Upper lobe of left lung (tissue), 6 donors: ENCODE results near the gene CACNA2D4. TPM values are rescaled to one million over a fixed set of nuclear protein-coding genes. Genes with fewer than 3 reads are reported as not detected.

Experiments used
- ATAC-seq, 2 donors: fragments of 200-7000 bp; cut with Tn5 transposase; one replicate each; pipeline ENCODE4 v1.9.1; 2022; ENCODE audit warnings: mild to moderate bottlenecking in 2 of 2, moderate library complexity in 2 of 2; ENCODE audit not compliant: low FRiP score in 2 of 2
- DNase-seq, 2 donors: peaks; one replicate each; pipeline ENCODE4 v3.0.0-alpha.2; 2019 to 2020
- H3K27ac ChIP-seq, 4 donors: fragments of 200-600 bp; sonication (generic); one replicate each; pipeline ENCODE4 v1.5.1; 2016 to 2019
- H3K27me3 ChIP-seq, 4 donors: fragments of 200-600 bp; sonication (generic); one replicate each; pipeline ENCODE4 v1.5.1; 2017 to 2019
- H3K36me3 ChIP-seq, 4 donors: fragments of 200-600 bp; sonication (generic); one replicate each; pipeline ENCODE4 v1.5.1; 2016 to 2019
- H3K4me1 ChIP-seq, 4 donors: fragments of 200-600 bp; sonication (generic); one replicate each; pipeline ENCODE4 v1.5.1; 2018 to 2019
- H3K4me3 ChIP-seq, 4 donors: fragments of 200-600 bp; sonication (generic); one replicate each; pipeline ENCODE4 v1.5.1; 2017 to 2019; ENCODE audit warnings: mild to moderate bottlenecking in 2 of 4, moderate library complexity in 1 of 4
- H3K9me3 ChIP-seq, 4 donors: fragments of 200-600 bp; sonication (generic); one replicate each; pipeline ENCODE4 v1.5.1; 2018 to 2019
- CTCF ChIP-seq, 6 experiments: fragments of 450-650 bp in 4 of 6; fragments of 200-600 bp in 2 of 6; sonication (generic) in 2 of 6; IDR thresholded peaks; one replicate each; pipeline ENCODE4 v1.5.1; 2016 to 2019; ENCODE audit warnings: antibody characterized with exemption in 6 of 6
- EP300 ChIP-seq, 4 donors: sonication (generic); formaldehyde crosslinking; IDR thresholded peaks; one replicate each; pipeline ENCODE4 v1.5.1; 2017; ENCODE audit warnings: antibody characterized with exemption in 4 of 4, control low read depth in 2 of 4
- POLR2A ChIP-seq, 4 donors: fragments of 450-650 bp; IDR thresholded peaks; one replicate each; pipeline ENCODE4 v1.5.1; 2016 to 2017; ENCODE audit warnings: antibody characterized with exemption in 4 of 4, mild to moderate bottlenecking in 2 of 4
- POLR2AphosphoS5 ChIP-seq, 2 donors: sonication (generic); formaldehyde crosslinking; IDR thresholded peaks; one replicate each; pipeline ENCODE4 v1.5.1; 2017; ENCODE audit warnings: antibody characterized with exemption in 2 of 2
- WGBS, 2 donors: methylation state at CpG; one replicate each; pipeline ENCODE4 v1.1.5; 2017 to 2018; 5-methylcytosine and 5-hydroxymethylcytosine counted together
- total RNA-seq, 6 donors: library from RNA; depleted of rRNA in 4 of 6; stranded (reverse); fragments of >200 nt in 4 of 6; gene quantifications; one replicate each; pipeline versions ENCODE4 v1.1.0 to v1.2.1, GENCODE V29; 2016 to 2021
- donor health status: DM: no; HTN: no; CAD: no; lungs with moderate emphysema.
- donor health status: DM: no; HTN: yes; CAD: no; lungs with severe emphysema.

The CACNA2D4 gene
- total RNA-seq, 6 donors from 2014 or later: 3.3 to 8.4 (median 7.0) TPM

GRCh38 chr12:1795221-1795784 is 123.1 kb downstream of the CACNA2D4 start:
- Histone ChIP-seq H3K4me3 (peak overlapping the region in 2 of 4 donors; percentile 66 to 81), H3K36me3 (no peaks in the 10 kb centered on the region), H3K27ac (peak overlapping the region; percentile 10 to 97 (median 88)), H3K4me1 (peaks cover 25 to 32% (median 29%) of the 10 kb centered on the region in 4 donors), H3K9me3 (no peaks in the 10 kb centered on the region), H3K27me3 (no peaks in the 10 kb centered on the region)
- DNase-seq (no peak), ATAC-seq (no peak)
- WGBS, 2 donors: 41 to 65% methylated on average over 10 to 18 of the region's 19 CpGs
- TF ChIP-seq POLR2AphosphoS5 (IDR thresholded peaks at IDR 0.05) (no peak), POLR2A (IDR thresholded peaks at IDR 0.05) (no peak), CTCF (IDR thresholded peaks at IDR 0.05) (no peak), EP300 (IDR thresholded peaks at IDR 0.05) (no peak)

- H3K36me3 ChIP-seq: no peaks in the 10 kb centered on the region
- TF ChIP-seq CTCF (IDR thresholded peaks at IDR 0.05): no peak
- no peak for TF ChIP-seq EP300 (IDR thresholded peaks at IDR 0.05)
- no peak for TF ChIP-seq POLR2A (IDR thresholded peaks at IDR 0.05)
- no peak for TF ChIP-seq POLR2AphosphoS5 (IDR thresholded peaks at IDR 0.05)
- 77 to 78% methylated on average over 15 of the region's 15 CpGs for WGBS, 2 donors
- peaks cover 25 to 32% (median 29%) of the 10 kb centered on the region in 4 donors for H3K4me1 ChIP-seq
- ATAC-seq (no peak), DNase-seq (no peak)
- no peaks in the 10 kb centered on the region for H3K9me3 ChIP-seq
- no peak overlapping the region for H3K4me3 ChIP-seq
- H3K27me3 ChIP-seq: no peaks in the 10 kb centered on the region
- H3K27ac ChIP-seq: peak overlapping the region; percentile 14 to 96 (median 76)
Measured at GRCh38 chr12:1794440-1795090, 123.9 kb downstream of the CACNA2D4 start.

- DNase-seq (peak in 1 of 2 donors; percentile 73), ATAC-seq (no peak)
- peaks cover 25 to 32% (median 29%) of the 10 kb centered on the region in 4 donors for H3K4me1 ChIP-seq
- no peaks in the 10 kb centered on the region for H3K9me3 ChIP-seq
- no peak for TF ChIP-seq POLR2A (IDR thresholded peaks at IDR 0.05)
- no peak for TF ChIP-seq CTCF (IDR thresholded peaks at IDR 0.05)
- no peak for TF ChIP-seq EP300 (IDR thresholded peaks at IDR 0.05)
- TF ChIP-seq POLR2AphosphoS5 (IDR thresholded peaks at IDR 0.05): no peak
- WGBS, 2 donors: 97 to 98% methylated on average over 19 to 26 of the region's 26 CpGs
- no peaks in the 10 kb centered on the region for H3K27me3 ChIP-seq
- no peak overlapping the region for H3K4me3 ChIP-seq
- peak overlapping the region in 3 of 4 donors; percentile 73 to 96 (median 79) for H3K27ac ChIP-seq
- no peaks in the 10 kb centered on the region for H3K36me3 ChIP-seq
Measured at GRCh38 chr12:1793426-1794210, 124.8 kb downstream of the CACNA2D4 start.

DNA sequence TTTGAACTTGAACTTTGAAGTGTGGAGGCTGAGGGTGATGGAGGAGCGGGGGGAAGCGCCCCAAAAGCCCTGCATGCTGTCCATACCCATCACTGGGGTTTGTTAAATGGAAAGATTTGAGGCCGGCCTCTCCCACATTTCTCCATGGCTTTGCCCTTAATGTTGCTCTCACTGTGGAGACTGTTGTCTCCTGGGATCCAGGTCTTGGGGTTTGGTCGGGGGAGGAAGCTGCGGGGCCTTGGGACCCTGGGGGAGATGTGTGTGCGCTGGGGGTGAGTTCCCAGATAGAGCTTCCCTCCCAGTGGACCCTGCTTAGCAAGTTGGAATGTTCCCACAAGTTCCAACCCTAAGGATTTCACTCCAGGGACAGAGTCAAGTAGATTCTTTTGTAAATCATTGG is 126.0 kb downstream of the CACNA2D4 start:
- TF ChIP-seq POLR2A (IDR thresholded peaks at IDR 0.05): no peak
- TF ChIP-seq EP300 (IDR thresholded peaks at IDR 0.05): no peak
- TF ChIP-seq POLR2AphosphoS5 (IDR thresholded peaks at IDR 0.05): no peak
- no peak for TF ChIP-seq CTCF (IDR thresholded peaks at IDR 0.05)
- DNase-seq: no peak
- 80 to 89% methylated on average over 5 to 6 of the region's 6 CpGs for WGBS, 2 donors

More for the DNA sequence above, 126.0 kb downstream of the CACNA2D4 start:
- H3K27ac ChIP-seq: peak overlapping the region in 1 of 4 donors; percentile 7
- no peak for ATAC-seq
- peaks cover 23 to 27% (median 26%) of the 10 kb centered on the region in 4 donors for H3K4me1 ChIP-seq
- peaks cover 0 to 9% (median 5%) of the 10 kb centered on the region in 4 donors for H3K36me3 ChIP-seq
- H3K27me3 ChIP-seq: no peaks in the 10 kb centered on the region
- no peak overlapping the region for H3K4me3 ChIP-seq
- no peaks in the 10 kb centered on the region for H3K9me3 ChIP-seq
